K562 (cell line): ENCODE measurements around the gene COMTD1. TPM values are rescaled to one million over a fixed set of nuclear protein-coding genes. Genes with fewer than 3 reads are reported as not detected.
A peak's percentile ranks its signal among the peaks of the same experiment; 100 is the strongest.

ENCODE experiments used
- ESRRB ChIP-seq: fragments of 250-450 bp; sonication (Bioruptor Pico); IDR thresholded peaks from 2 replicates; pipeline ENCODE4 v1.5.0; 2020; ENCODE audit warnings: mild to moderate bottlenecking, moderate library complexity, borderline replicate concordance
- NCOA4 ChIP-seq: fragments of 450-650 bp; IDR thresholded peaks from 2 replicates; pipeline ENCODE4 v1.6.1; 2018; ENCODE audit warnings: mild to moderate bottlenecking; ENCODE audit not compliant: partially characterized antibody
- NCOA6 ChIP-seq: fragments of 450-650 bp; IDR thresholded peaks from 2 replicates; pipeline ENCODE4 v1.6.1; 2017; ENCODE audit warnings: mild to moderate bottlenecking
- NEUROD1 ChIP-seq: fragments of 150-350 bp; IDR thresholded peaks from 2 replicates; pipeline ENCODE4 v1.6.1; 2014; ENCODE audit warnings: borderline replicate concordance, low read length, low read depth; ENCODE audit not compliant: partially characterized antibody
- NR3C1 ChIP-seq: sonication (generic); formaldehyde crosslinking; IDR thresholded peaks from 2 replicates; pipeline ENCODE4 v1.8.1; 2022; ENCODE audit warnings: missing genetic modification reagents
- RBM22 ChIP-seq: fragments of 200-400 bp; formaldehyde crosslinking; IDR thresholded peaks from 2 replicates; pipeline ENCODE4 v1.6.1; 2018; ENCODE audit warnings: low read length, low read depth; ENCODE audit not compliant: poor library complexity, severe bottlenecking
- TBL1XR1 ChIP-seq, 2 experiments: IDR thresholded peaks; 2 replicates each; pipeline ENCODE4 v1.6.1; 2012; ENCODE audit warnings: improper control_type of control experiment in 2 of 2, low read length in 2 of 2, mild to moderate bottlenecking in 1 of 2
- TRIM28 ChIP-seq: fragments of 450-650 bp; IDR thresholded peaks from 2 replicates; pipeline ENCODE4 v1.6.1; 2017
- ZNF121 ChIP-seq: sonication (generic); formaldehyde crosslinking; conservative IDR thresholded peaks from 2 replicates; pipeline ENCODE4 v1.8.0; 2022; ENCODE audit warnings: missing genetic modification reagents
- ZNF134 ChIP-seq: fragments of 250-450 bp; sonication (Bioruptor Pico); conservative IDR thresholded peaks from 2 replicates; pipeline ENCODE4 v1.4.0; 2020
- ZNF174 ChIP-seq: fragments of 250-450 bp; sonication (Bioruptor Pico); IDR thresholded peaks from 2 replicates; pipeline ENCODE4 v1.4.0; 2020; ENCODE audit warnings: mild to moderate bottlenecking
- ZNF699 ChIP-seq: fragments of 250-450 bp; sonication (Bioruptor Pico); IDR thresholded peaks from 2 replicates; pipeline ENCODE4 v1.8.0; 2021; ENCODE audit warnings: mild to moderate bottlenecking, moderate library complexity; ENCODE audit not compliant: insufficient replicate concordance
- polyA plus RNA-seq, 8 experiments: library from polyadenylated mRNA; depleted of rRNA in 4 of 8; stranded (reverse) in 5 of 8; unstranded in 3 of 8; fragments of >200 nt; fragmentation: Nextera tagmentation in 2 of 8; fragmentation: Illumina TruSeq in 1 of 8; extraction: Ambion mirVana in 2 of 8; extraction: Trizol in 1 of 8; gene quantifications; 2 replicates each; pipeline versions ENCODE4 v1.2.1 to v1.2.3, GENCODE V29; 2011 to 2014; ENCODE audit warnings: inconsistent platforms in 1 of 8, missing spikeins in 1 of 8
- total RNA-seq, 7 experiments: library from RNA; depleted of rRNA in 6 of 7; stranded (reverse); fragments of >200 nt in 6 of 7; fragmentation: Illumina TruSeq in 2 of 7; extraction: Trizol in 2 of 7; gene quantifications; 2 replicates each; pipeline versions ENCODE4 v1.2.1 to v1.2.3, GENCODE V29; 2011 to 2021; ENCODE audit warnings: low replicate concordance in 1 of 7
- TF ChIP-seq, protein P1 (sequence below): fragments of 250-450 bp; sonication (Bioruptor Pico); IDR thresholded peaks from 2 replicates; pipeline ENCODE4 v1.4.0; 2020
- TF ChIP-seq, protein P2 (sequence below): fragments of 450-650 bp; formaldehyde crosslinking; IDR thresholded peaks from 2 replicates; pipeline ENCODE4 v1.4.0; 2022; ENCODE audit warnings: missing genetic modification characterization
- TF ChIP-seq, protein P3 (sequence below): sonication (generic); formaldehyde crosslinking; IDR thresholded peaks from 2 replicates; pipeline ENCODE4 v1.9.0; 2022; ENCODE audit warnings: mild to moderate bottlenecking, missing genetic modification reagents
- TF ChIP-seq, protein P4 (sequence below), 2 experiments: fragments of 450-650 bp; IDR thresholded peaks; 2 replicates each; pipeline ENCODE4 v1.6.1; 2018; ENCODE audit warnings: mild to moderate bottlenecking in 2 of 2, low read depth in 1 of 2; ENCODE audit not compliant: partially characterized antibody in 2 of 2

Gene COMTD1
- total and polyA plus RNA-seq, 9 of the 15 experiments (the other 6 are each of a cell fraction or from before 2014, with no cell fraction given) = 0.41 to 112 (median 13.7) TPM

DNA sequence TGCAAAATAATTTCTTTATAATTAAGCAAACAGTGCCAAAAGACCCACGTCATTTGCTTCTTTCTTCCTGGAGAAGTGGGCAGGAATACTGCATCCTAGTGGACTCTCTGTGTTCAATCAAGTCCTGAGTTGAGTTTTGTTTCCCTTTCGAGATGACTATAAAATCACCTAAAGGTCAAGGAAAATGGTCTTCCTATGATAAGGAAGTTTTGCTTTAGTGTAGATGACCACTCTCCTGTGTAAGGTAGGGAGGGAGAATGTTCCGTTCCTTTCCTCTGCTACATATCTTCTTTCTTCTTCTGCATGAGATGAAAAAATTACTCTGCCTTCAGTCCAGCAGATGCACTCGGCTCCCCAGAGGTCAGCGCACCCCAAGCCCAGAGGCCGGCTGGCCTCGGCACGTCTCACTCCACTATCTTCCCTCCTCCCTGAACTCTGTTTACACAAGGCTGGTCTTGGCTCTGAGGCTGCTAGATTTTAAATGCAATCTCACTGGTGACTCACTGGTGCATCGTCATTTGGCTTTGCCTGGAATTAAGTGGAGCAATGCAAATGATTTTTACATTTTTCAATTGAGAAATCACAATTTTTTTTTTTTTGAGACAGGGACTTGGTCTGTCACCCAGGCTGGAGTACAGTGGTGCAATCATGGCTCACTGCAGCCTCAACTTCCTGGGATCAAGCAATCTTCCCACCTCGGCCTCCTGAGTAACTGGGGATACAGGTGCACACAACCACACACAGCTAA lies 43.8 kb downstream of the COMTD1 start (continued):
- TF ChIP-seq, protein P1, sequence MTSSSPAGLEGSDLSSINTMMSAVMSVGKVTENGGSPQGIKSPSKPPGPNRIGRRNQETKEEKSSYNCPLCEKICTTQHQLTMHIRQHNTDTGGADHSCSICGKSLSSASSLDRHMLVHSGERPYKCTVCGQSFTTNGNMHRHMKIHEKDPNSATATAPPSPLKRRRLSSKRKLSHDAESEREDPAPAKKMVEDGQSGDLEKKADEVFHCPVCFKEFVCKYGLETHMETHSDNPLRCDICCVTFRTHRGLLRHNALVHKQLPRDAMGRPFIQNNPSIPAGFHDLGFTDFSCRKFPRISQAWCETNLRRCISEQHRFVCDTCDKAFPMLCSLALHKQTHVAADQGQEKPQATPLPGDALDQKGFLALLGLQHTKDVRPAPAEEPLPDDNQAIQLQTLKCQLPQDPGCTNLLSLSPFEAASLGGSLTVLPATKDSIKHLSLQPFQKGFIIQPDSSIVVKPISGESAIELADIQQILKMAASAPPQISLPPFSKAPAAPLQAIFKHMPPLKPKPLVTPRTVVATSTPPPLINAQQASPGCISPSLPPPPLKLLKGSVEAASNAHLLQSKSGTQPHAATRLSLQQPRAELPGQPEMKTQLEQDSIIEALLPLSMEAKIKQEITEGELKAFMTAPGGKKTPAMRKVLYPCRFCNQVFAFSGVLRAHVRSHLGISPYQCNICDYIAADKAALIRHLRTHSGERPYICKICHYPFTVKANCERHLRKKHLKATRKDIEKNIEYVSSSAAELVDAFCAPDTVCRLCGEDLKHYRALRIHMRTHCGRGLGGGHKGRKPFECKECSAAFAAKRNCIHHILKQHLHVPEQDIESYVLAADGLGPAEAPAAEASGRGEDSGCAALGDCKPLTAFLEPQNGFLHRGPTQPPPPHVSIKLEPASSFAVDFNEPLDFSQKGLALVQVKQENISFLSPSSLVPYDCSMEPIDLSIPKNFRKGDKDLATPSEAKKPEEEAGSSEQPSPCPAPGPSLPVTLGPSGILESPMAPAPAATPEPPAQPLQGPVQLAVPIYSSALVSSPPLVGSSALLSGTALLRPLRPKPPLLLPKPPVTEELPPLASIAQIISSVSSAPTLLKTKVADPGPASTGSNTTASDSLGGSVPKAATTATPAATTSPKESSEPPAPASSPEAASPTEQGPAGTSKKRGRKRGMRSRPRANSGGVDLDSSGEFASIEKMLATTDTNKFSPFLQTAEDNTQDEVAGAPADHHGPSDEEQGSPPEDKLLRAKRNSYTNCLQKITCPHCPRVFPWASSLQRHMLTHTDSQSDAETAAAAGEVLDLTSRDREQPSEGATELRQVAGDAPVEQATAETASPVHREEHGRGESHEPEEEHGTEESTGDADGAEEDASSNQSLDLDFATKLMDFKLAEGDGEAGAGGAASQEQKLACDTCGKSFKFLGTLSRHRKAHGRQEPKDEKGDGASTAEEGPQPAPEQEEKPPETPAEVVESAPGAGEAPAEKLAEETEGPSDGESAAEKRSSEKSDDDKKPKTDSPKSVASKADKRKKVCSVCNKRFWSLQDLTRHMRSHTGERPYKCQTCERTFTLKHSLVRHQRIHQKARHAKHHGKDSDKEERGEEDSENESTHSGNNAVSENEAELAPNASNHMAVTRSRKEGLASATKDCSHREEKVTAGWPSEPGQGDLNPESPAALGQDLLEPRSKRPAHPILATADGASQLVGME (CRISPR knock-in tag) = no peak
- no peak for TF ChIP-seq NCOA4
- TF ChIP-seq, protein P2, sequence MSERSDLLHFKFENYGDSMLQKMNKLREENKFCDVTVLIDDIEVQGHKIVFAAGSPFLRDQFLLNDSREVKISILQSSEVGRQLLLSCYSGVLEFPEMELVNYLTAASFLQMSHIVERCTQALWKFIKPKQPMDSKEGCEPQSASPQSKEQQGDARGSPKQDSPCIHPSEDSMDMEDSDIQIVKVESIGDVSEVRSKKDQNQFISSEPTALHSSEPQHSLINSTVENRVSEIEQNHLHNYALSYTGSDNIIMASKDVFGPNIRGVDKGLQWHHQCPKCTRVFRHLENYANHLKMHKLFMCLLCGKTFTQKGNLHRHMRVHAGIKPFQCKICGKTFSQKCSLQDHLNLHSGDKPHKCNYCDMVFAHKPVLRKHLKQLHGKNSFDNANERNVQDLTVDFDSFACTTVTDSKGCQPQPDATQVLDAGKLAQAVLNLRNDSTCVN (CRISPR knock-in tag) = no peak
- peak; percentile 89 for TF ChIP-seq NEUROD1
- TF ChIP-seq NCOA6 = no peak
- TF ChIP-seq ZNF699 = no peak
- TF ChIP-seq, protein P3, sequence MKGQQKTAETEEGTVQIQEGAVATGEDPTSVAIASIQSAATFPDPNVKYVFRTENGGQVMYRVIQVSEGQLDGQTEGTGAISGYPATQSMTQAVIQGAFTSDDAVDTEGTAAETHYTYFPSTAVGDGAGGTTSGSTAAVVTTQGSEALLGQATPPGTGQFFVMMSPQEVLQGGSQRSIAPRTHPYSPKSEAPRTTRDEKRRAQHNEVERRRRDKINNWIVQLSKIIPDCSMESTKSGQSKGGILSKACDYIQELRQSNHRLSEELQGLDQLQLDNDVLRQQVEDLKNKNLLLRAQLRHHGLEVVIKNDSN = no peak
- TF ChIP-seq ZNF174 (CRISPR knock-in tag) = no peak
- TF ChIP-seq, protein P4, sequence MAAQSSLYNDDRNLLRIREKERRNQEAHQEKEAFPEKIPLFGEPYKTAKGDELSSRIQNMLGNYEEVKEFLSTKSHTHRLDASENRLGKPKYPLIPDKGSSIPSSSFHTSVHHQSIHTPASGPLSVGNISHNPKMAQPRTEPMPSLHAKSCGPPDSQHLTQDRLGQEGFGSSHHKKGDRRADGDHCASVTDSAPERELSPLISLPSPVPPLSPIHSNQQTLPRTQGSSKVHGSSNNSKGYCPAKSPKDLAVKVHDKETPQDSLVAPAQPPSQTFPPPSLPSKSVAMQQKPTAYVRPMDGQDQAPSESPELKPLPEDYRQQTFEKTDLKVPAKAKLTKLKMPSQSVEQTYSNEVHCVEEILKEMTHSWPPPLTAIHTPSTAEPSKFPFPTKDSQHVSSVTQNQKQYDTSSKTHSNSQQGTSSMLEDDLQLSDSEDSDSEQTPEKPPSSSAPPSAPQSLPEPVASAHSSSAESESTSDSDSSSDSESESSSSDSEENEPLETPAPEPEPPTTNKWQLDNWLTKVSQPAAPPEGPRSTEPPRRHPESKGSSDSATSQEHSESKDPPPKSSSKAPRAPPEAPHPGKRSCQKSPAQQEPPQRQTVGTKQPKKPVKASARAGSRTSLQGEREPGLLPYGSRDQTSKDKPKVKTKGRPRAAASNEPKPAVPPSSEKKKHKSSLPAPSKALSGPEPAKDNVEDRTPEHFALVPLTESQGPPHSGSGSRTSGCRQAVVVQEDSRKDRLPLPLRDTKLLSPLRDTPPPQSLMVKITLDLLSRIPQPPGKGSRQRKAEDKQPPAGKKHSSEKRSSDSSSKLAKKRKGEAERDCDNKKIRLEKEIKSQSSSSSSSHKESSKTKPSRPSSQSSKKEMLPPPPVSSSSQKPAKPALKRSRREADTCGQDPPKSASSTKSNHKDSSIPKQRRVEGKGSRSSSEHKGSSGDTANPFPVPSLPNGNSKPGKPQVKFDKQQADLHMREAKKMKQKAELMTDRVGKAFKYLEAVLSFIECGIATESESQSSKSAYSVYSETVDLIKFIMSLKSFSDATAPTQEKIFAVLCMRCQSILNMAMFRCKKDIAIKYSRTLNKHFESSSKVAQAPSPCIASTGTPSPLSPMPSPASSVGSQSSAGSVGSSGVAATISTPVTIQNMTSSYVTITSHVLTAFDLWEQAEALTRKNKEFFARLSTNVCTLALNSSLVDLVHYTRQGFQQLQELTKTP (IDR thresholded peaks at IDR 0.05; ENCODE audit: low read depth in 1 of 2, partially characterized antibody in 2 of 2) = peak; percentile 47 to 72
- TF ChIP-seq TRIM28 = peak; percentile 48; the same call in 1 of the 2 replicates
- no peak for TF ChIP-seq ZNF121
- TF ChIP-seq ZNF134 (CRISPR knock-in tag) = no peak
- peak in 1 of 2 experiments; percentile 77; a peak in 2 of 4 replicates for TF ChIP-seq TBL1XR1 (IDR thresholded peaks at IDR 0.05; ENCODE audit: low read length in 2 of 2)
- TF ChIP-seq RBM22 = no peak
- TF ChIP-seq ESRRB (CRISPR knock-in tag) = no peak
- TF ChIP-seq NR3C1 (CRISPR knock-in tag) = no peak
